MCF 10A (cell line): ENCODE measurements around the gene GIPC1. TPM values are rescaled to one million over a fixed set of nuclear protein-coding genes. Genes with fewer than 3 reads are reported as not detected.
"Not testable (repeated sequence)": the region's sequence is repeated elsewhere in the genome, so short reads cannot be mapped to it uniquely, and the experiment has no call there.

ENCODE experiments used
- BruUV-seq: library from RNA; stranded (reverse); fragments of 400-500 nt; replicated peaks from 2 replicates; lab custom pipeline; 2021; lab: Mats Ljungman, UMichigan
- CTCF ChIA-PET: fragments of 300-600 bp; sonication (Branson Sonifier 250); formaldehyde crosslinking; extraction: SDS; loops from one replicate; lab custom pipeline; 2021; ENCODE audit warnings: antibody characterized with exemption, inconsistent platforms; lab: Yijun Ruan, JAX
- POLR2A ChIA-PET: fragments of 300-600, 350-650 bp; sonication (Branson Sonifier 250); formaldehyde crosslinking; extraction: SDS; loops from one replicate; lab custom pipeline; 2020; ENCODE audit warnings: antibody characterized with exemption, inconsistent platforms; lab: Yijun Ruan, JAX
- DNase-seq: peaks from one replicate; pipeline ENCODE4 v3.0.0-alpha.2; 2018; ENCODE audit not compliant: unreplicated experiment
- H3K27ac Mint-ChIP-seq: one replicate; pipeline ENCODE4 v1.8.0; 2022; ENCODE audit warnings: mild to moderate bottlenecking, low read depth, mixed read lengths; ENCODE audit not compliant: unreplicated experiment
- H3K27me3 Mint-ChIP-seq: one replicate; pipeline ENCODE4 v1.8.0; 2022; ENCODE audit warnings: mixed read lengths; ENCODE audit not compliant: insufficient read depth, unreplicated experiment
- H3K36me3 Mint-ChIP-seq: one replicate; pipeline ENCODE4 v1.8.0; 2022; ENCODE audit warnings: mild to moderate bottlenecking, moderate library complexity, mixed read lengths; ENCODE audit not compliant: insufficient read depth, unreplicated experiment
- H3K4me1 Mint-ChIP-seq: one replicate; pipeline ENCODE4 v1.8.0; 2022; ENCODE audit warnings: mixed read lengths; ENCODE audit not compliant: insufficient read depth, unreplicated experiment
- H3K4me3 Mint-ChIP-seq: one replicate; pipeline ENCODE4 v1.8.0; 2022; ENCODE audit warnings: mild to moderate bottlenecking, moderate library complexity, mixed read lengths; ENCODE audit not compliant: unreplicated experiment
- H3K9me3 Mint-ChIP-seq: one replicate; pipeline ENCODE4 v1.8.0; 2022; ENCODE audit warnings: mixed read lengths; ENCODE audit not compliant: unreplicated experiment
- intact Hi-C: fragments of 100-400 bp; cut with micrococcal nuclease; formaldehyde crosslinking; loops from 2 replicates; pipeline ENCODE4 v1.14.1; 2022
- total RNA-seq: library from RNA; stranded (reverse); gene quantifications from 2 replicates; pipeline ENCODE4 v1.2.3, GENCODE V29; 2022
- TF ChIP-seq, protein P1 (sequence below): fragments of 200-600 bp; IDR thresholded peaks from one replicate; pipeline ENCODE4 v1.8.0; 2022; ENCODE audit warnings: antibody characterized with exemption, mild to moderate bottlenecking; ENCODE audit not compliant: unreplicated experiment

Gene GIPC1
- total RNA-seq, 1 experiment from 2014 or later = 108 TPM

- H3K4me3 Mint-ChIP-seq = no peak overlapping the region
- H3K27me3 Mint-ChIP-seq = no peaks in the 10 kb centered on the region
- DNase-seq = no peak
- H3K27ac Mint-ChIP-seq = peak overlapping the region; percentile 7
- BruUV-seq = no TSS peak
- peaks cover 28% of the 10 kb centered on the region for H3K36me3 Mint-ChIP-seq
- peaks cover 11% of the 10 kb centered on the region for H3K4me1 Mint-ChIP-seq
- ChIA-PET POLR2A (interaction anchor here (1.2 to 2.5 kb wide), 5 partner anchors 10 to 49 kb away, joined by 3 to 10 read pairs (median 8); partner anchors contain the start of genes DNAJB1 and GIPC1), CTCF (interaction anchor here (0.6 to 1.0 kb wide), 3 partner anchors 12 to 1398 kb away, joined by 3 to 4 read pairs (median 3); no protein-coding TSS in a partner anchor)
- intact Hi-C loops = no loop called here
- TF ChIP-seq, protein P1, sequence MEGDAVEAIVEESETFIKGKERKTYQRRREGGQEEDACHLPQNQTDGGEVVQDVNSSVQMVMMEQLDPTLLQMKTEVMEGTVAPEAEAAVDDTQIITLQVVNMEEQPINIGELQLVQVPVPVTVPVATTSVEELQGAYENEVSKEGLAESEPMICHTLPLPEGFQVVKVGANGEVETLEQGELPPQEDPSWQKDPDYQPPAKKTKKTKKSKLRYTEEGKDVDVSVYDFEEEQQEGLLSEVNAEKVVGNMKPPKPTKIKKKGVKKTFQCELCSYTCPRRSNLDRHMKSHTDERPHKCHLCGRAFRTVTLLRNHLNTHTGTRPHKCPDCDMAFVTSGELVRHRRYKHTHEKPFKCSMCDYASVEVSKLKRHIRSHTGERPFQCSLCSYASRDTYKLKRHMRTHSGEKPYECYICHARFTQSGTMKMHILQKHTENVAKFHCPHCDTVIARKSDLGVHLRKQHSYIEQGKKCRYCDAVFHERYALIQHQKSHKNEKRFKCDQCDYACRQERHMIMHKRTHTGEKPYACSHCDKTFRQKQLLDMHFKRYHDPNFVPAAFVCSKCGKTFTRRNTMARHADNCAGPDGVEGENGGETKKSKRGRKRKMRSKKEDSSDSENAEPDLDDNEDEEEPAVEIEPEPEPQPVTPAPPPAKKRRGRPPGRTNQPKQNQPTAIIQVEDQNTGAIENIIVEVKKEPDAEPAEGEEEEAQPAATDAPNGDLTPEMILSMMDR = no peak
- H3K9me3 Mint-ChIP-seq = no peaks in the 10 kb centered on the region
Measured at GRCh38 chr19:14544047-14544446, 48.1 kb upstream of the GIPC1 start.

- no peak overlapping the region for H3K4me3 Mint-ChIP-seq
- ChIA-PET POLR2A (interaction anchor here (1.0 to 2.5 kb wide), 5 partner anchors 11 to 47 kb away, joined by 3 to 9 read pairs (median 5); partner anchors contain the start of genes DNAJB1 and GIPC1), CTCF (interaction anchor here (1.5 kb wide), 1 partner anchor 12 kb away, joined by 5 read pairs; no protein-coding TSS in a partner anchor)
- H3K4me1 Mint-ChIP-seq = peaks cover 11% of the 10 kb centered on the region
- peaks cover 17% of the 10 kb centered on the region for H3K36me3 Mint-ChIP-seq
- H3K27me3 Mint-ChIP-seq = no peaks in the 10 kb centered on the region
- peak; percentile 58 for DNase-seq
- intact Hi-C loops = no loop called here
- TF ChIP-seq, protein P1 = no peak
- H3K9me3 Mint-ChIP-seq = no peaks in the 10 kb centered on the region
- no peak overlapping the region for H3K27ac Mint-ChIP-seq
- BruUV-seq = no TSS peak
Measured at GRCh38 chr19:14542711-14543328, 46.9 kb upstream of the GIPC1 start.

DNA sequence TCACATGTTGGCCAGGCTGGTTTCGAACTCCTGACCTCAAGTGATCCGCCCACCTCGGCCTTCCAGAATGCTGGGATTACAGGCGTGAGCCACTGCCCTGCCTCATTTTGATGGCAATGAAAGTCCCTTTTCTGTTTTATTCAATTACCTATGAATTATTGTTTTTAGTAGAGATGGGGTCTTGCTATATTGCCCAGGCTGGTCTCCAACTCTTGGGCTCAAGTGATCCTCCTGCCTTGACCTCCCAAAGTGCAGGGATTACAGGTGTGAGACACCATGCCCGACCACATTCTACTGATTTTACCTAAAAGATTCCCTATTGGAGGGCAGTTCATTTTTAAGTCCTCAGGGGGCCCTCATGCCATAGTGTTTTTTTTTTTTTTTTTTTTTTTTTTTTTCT, 46.1 kb upstream of the GIPC1 start:
- H3K27ac Mint-ChIP-seq, H3K4me3 Mint-ChIP-seq, CTCF ChIA-PET, H3K27me3 Mint-ChIP-seq, intact Hi-C loops, BruUV-seq, POLR2A ChIA-PET, H3K9me3 Mint-ChIP-seq, DNase-seq: not testable (repeated sequence)
- peaks cover 12% of the 10 kb centered on the region for H3K36me3 Mint-ChIP-seq
- H3K4me1 Mint-ChIP-seq = peaks cover 11% of the 10 kb centered on the region

GRCh38 chr19:14540741-14541525, 45.0 kb upstream of the GIPC1 start:
- BruUV-seq = no TSS peak
- intact Hi-C loops = no loop called here
- Mint-ChIP-seq H3K4me1 (peaks cover 11% of the 10 kb centered on the region), H3K27ac (no peak overlapping the region), H3K4me3 (no peak overlapping the region), H3K27me3 (no peaks in the 10 kb centered on the region), H3K36me3 (peaks cover 12% of the 10 kb centered on the region), H3K9me3 (no peaks in the 10 kb centered on the region)
- no peak for DNase-seq
- TF ChIP-seq, protein P1 = no peak
- ChIA-PET CTCF (interaction anchor here (0.7 to 1.3 kb wide), 2 partner anchors 16 to 757 kb away, joined by 3 read pairs; no protein-coding TSS in a partner anchor), POLR2A (interaction anchor here (0.7 kb wide), 1 partner anchor 16 kb away, joined by 3 read pairs; no protein-coding TSS in a partner anchor)
